Hepatocyte (in vitro differentiated cells): ENCODE data around the gene ABCC3. TPM values are rescaled to one million over a fixed set of nuclear protein-coding genes. Genes with fewer than 3 reads are reported as not detected.

Source experiments
- DNase-seq: peaks from one replicate; pipeline ENCODE4 v3.0.0-alpha.2; 2016; ENCODE audit warnings: low spot score
- H2AFZ ChIP-seq: fragments of 200-600 bp; sonication (generic); 2 replicates; pipeline ENCODE4 v1.6.0; 2016; ENCODE audit warnings: antibody characterized with exemption, mild to moderate bottlenecking
- H3K27ac ChIP-seq: fragments of 200-600 bp; sonication (generic); 2 replicates; pipeline ENCODE4 v1.5.1; 2016; ENCODE audit warnings: mild to moderate bottlenecking
- H3K27me3 ChIP-seq: fragments of 200-600 bp; sonication (generic); 2 replicates; pipeline ENCODE4 v1.6.1; 2016
- H3K36me3 ChIP-seq: fragments of 200-600 bp; sonication (generic); replicated peaks from 2 replicates; pipeline ENCODE4 v1.5.1; 2016; ENCODE audit warnings: low read depth; ENCODE audit not compliant: insufficient read depth
- H3K4me1 ChIP-seq: fragments of 200-600 bp; sonication (generic); 2 replicates; pipeline ENCODE4 v1.5.1; 2016; ENCODE audit warnings: mild to moderate bottlenecking, moderate library complexity; ENCODE audit not compliant: insufficient read depth
- H3K4me2 ChIP-seq: fragments of 200-600 bp; sonication (generic); 2 replicates; pipeline ENCODE4 v1.6.0; 2016
- H3K4me3 ChIP-seq: fragments of 200-600 bp; sonication (generic); 2 replicates; pipeline ENCODE4 v1.5.1; 2016; ENCODE audit warnings: mild to moderate bottlenecking
- H3K79me2 ChIP-seq: fragments of 200-600 bp; sonication (generic); 2 replicates; pipeline ENCODE4 v1.6.0; 2017; ENCODE audit warnings: mild to moderate bottlenecking
- H3K9me2 ChIP-seq: fragments of 200-600 bp; sonication (generic); replicated peaks from 2 replicates; pipeline ENCODE4 v1.6.0; 2017; ENCODE audit warnings: mild to moderate bottlenecking; ENCODE audit not compliant: insufficient read depth
- H3K9me3 ChIP-seq: fragments of 200-600 bp; sonication (generic); 2 replicates; pipeline ENCODE4 v1.5.1; 2016; ENCODE audit warnings: low read depth, mild to moderate bottlenecking
- H4K20me1 ChIP-seq: fragments of 200-600 bp; sonication (generic); 2 replicates; pipeline ENCODE4 v1.6.0; 2016; ENCODE audit warnings: mild to moderate bottlenecking; ENCODE audit not compliant: insufficient read depth, poor library complexity, severe bottlenecking
- EZH2 ChIP-seq: fragments of 200-600 bp; sonication (generic); IDR thresholded peaks from 2 replicates; pipeline ENCODE4 v1.6.1; 2016; ENCODE audit warnings: antibody characterized with exemption, mild to moderate bottlenecking, borderline replicate concordance
- EZH2phosphoT487 ChIP-seq: fragments of 200-600 bp; sonication (generic); IDR thresholded peaks from one replicate; pipeline ENCODE4 v1.6.1; 2018; ENCODE audit warnings: antibody characterized with exemption, mild to moderate bottlenecking, low read depth, moderate library complexity; ENCODE audit not compliant: unreplicated experiment, severe bottlenecking
- WGBS: methylation state at CpG from one replicate; pipeline ENCODE4 v1.1.6; 2016; ENCODE audit warnings: low lambda C conversion rate; ENCODE audit errors: missing lambda C conversion rate; 5-methylcytosine and 5-hydroxymethylcytosine counted together
- polyA plus RNA-seq: library from polyadenylated mRNA; unstranded; fragments of >200 nt; fragmentation: Nextera tagmentation; extraction: Ambion mirVana; gene quantifications from 2 replicates; pipeline ENCODE4 v1.2.1, GENCODE V29; 2016
- total RNA-seq: library from RNA; depleted of rRNA; stranded (reverse); fragments of >200 nt; gene quantifications from 2 replicates; pipeline ENCODE4 v1.2.3, GENCODE V29; 2014
- TF ChIP-seq, protein P1 (sequence below): fragments of 200-600 bp; sonication (generic); IDR thresholded peaks from 2 replicates; pipeline ENCODE4 v1.5.1; 2016; ENCODE audit warnings: antibody characterized with exemption, mild to moderate bottlenecking; ENCODE audit not compliant: poor library complexity

ABCC3 gene
- total and polyA plus RNA-seq, 2 experiments from 2014 or later = 16.9 to 18.1 TPM

DNA sequence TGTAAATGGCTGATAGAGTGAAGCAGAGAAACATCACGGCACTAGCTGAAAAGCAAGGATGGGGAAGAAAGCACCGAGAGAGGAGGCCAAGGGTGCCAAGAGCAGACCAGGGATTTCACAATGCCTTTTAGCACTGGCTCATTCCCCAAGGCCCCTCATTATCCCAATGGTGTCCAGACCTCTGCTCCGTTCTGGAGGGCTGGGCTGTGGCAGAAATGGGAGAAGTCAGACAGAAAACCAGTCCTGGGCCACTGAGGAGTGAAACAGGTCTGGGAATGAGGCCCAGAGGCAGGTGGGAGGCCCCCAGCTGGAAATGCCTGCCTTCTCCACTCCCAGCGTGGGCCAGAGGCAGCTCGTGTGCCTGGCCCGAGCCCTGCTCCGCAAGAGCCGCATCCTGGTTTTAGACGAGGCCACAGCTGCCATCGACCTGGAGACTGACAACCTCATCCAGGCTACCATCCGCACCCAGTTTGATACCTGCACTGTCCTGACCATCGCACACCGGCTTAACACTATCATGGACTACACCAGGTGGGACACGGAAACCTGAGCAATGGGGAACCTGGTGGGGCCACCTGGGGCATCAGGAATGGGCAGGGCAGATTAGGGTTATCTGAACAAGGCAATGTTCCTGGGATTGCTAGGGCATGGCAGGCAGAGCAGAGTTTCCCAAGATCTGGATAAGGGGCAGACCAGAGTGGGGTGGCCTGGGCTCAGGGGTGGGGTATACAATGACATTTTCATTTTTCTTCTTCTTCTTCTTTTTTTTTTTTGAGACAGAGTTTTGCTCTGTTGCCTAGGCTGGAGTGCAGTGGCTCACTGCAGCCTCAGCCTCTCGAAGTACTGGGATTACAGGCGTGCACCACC is 52.8 kb downstream of the ABCC3 start:
- Histone ChIP-seq H3K36me3 (no peaks in the 10 kb centered on the region), H3K27ac (peak overlapping the region; percentile 99), H3K27me3 (no peaks in the 10 kb centered on the region), H3K9me3 (no peaks in the 10 kb centered on the region), H3K9me2 (no peaks in the 10 kb centered on the region), H3K4me3 (no peak overlapping the region), H3K4me1 (peaks cover 69% of the 10 kb centered on the region), H3K4me2 (peak overlapping the region; percentile 50), H2AFZ (no peak overlapping the region), H3K79me2 (no peaks in the 10 kb centered on the region), H4K20me1 (no peaks in the 10 kb centered on the region)
- WGBS = 71% methylated on average over 16 of the region's 16 CpGs
- peak; percentile 54 for DNase-seq
- TF ChIP-seq, protein P1, sequence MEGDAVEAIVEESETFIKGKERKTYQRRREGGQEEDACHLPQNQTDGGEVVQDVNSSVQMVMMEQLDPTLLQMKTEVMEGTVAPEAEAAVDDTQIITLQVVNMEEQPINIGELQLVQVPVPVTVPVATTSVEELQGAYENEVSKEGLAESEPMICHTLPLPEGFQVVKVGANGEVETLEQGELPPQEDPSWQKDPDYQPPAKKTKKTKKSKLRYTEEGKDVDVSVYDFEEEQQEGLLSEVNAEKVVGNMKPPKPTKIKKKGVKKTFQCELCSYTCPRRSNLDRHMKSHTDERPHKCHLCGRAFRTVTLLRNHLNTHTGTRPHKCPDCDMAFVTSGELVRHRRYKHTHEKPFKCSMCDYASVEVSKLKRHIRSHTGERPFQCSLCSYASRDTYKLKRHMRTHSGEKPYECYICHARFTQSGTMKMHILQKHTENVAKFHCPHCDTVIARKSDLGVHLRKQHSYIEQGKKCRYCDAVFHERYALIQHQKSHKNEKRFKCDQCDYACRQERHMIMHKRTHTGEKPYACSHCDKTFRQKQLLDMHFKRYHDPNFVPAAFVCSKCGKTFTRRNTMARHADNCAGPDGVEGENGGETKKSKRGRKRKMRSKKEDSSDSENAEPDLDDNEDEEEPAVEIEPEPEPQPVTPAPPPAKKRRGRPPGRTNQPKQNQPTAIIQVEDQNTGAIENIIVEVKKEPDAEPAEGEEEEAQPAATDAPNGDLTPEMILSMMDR = no peak
- TF ChIP-seq EZH2phosphoT487 = no peak
- TF ChIP-seq EZH2 = no peak

DNA sequence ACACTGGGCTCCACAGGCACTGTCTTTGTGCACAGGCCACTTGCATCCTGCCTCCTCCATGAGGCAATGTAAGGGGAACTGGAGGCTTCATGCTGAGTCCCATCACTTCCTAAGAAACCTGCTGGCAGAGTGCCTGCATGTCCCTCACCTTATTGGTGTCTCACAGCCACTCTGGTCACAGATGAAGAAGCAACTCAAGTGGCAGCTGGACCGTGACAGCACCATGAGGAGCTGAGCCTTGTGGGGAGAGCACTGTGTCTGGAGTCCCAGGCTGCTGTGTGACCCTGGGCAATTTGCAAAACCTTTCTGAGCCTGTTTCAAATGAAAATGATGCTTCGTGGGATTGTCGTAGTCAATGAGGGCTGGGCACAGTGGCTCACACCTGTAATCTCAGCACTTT is 53.6 kb downstream of the ABCC3 start:
- Histone ChIP-seq H3K9me3 (no peaks in the 10 kb centered on the region), H3K27me3 (no peaks in the 10 kb centered on the region), H3K4me2 (no peak overlapping the region), H3K9me2 (no peaks in the 10 kb centered on the region), H3K4me3 (no peak overlapping the region), H2AFZ (no peak overlapping the region), H3K79me2 (no peaks in the 10 kb centered on the region), H4K20me1 (no peaks in the 10 kb centered on the region), H3K4me1 (peaks cover 70% of the 10 kb centered on the region), H3K27ac (peak overlapping the region; percentile 99), H3K36me3 (no peaks in the 10 kb centered on the region)
- DNase-seq = no peak
- 90% methylated on average over 3 of the region's 3 CpGs for WGBS
- TF ChIP-seq EZH2 = no peak
- TF ChIP-seq, protein P1 = no peak
- TF ChIP-seq EZH2phosphoT487 = no peak

DNA sequence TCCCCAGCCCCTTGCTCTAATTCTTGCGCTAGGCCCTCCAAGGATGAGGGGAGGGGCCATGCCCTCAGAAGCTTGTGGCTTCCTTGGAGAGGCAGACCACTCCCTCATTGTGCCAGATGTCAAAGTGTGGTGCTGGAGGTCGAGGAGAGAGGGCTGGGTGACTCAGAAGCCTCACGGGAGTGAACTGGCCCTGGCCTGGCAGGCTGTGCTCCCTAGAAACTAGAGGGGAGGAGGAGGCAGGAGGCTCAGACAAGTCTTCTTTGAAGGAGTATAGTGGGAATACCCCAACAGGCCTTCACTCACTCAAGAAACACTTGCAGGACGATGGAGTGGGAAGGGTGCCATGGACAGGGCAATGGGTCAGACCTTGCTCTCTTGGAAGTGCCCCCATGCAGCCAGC is 54.6 kb downstream of the ABCC3 start:
- Histone ChIP-seq H3K27ac (peak overlapping the region; percentile 99), H3K79me2 (no peaks in the 10 kb centered on the region), H3K27me3 (no peaks in the 10 kb centered on the region), H3K36me3 (no peaks in the 10 kb centered on the region), H3K4me3 (no peak overlapping the region), H2AFZ (no peak overlapping the region), H3K4me2 (no peak overlapping the region), H3K9me2 (no peaks in the 10 kb centered on the region), H3K4me1 (peaks cover 70% of the 10 kb centered on the region), H3K9me3 (no peaks in the 10 kb centered on the region), H4K20me1 (no peaks in the 10 kb centered on the region)
- DNase-seq = peak; percentile 58
- 52% methylated on average over 4 of the region's 4 CpGs for WGBS
- TF ChIP-seq EZH2 (no peak), EZH2phosphoT487 (no peak)
- TF ChIP-seq, protein P1 = no peak
